AG09319 (cell line): ENCODE measurements around the gene NSD1.
"Not testable (repeated sequence)": the region's sequence is repeated elsewhere in the genome, so short reads cannot be mapped to it uniquely, and the experiment has no call there.

Source experiments
- DNase-seq: peaks from one replicate; pipeline ENCODE4 v3.0.0-alpha.2; 2010; ENCODE audit warnings: low read depth; ENCODE audit errors: extremely low read depth
- TF ChIP-seq, protein P1 (sequence below): IDR thresholded peaks from 2 replicates; pipeline ENCODE4 v1.5.1; 2011; ENCODE audit warnings: low read depth, mild to moderate bottlenecking, inconsistent platforms, low read length, moderate library complexity

The NSD1 gene

DNA sequence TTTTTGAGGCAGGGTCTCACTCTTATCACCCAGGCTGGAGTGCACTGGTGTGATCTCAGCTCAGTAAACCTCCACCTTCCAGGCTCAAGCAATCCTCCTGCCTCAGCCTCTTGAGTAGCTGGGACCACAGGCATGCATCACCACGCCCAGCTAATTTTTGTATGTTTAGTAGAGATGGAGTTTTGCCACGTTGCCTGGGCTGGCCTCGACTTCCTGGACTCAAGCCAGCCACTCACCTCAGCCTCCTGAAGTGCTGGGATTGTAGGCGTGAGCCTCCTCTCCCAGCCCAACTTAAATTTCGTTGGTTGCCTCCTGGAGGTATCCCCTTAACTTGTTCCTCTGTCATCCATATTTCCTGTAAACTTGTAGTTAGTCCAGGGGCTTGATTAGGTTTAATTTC, 122.7 kb downstream of the NSD1 start:
- TF ChIP-seq, protein P1, sequence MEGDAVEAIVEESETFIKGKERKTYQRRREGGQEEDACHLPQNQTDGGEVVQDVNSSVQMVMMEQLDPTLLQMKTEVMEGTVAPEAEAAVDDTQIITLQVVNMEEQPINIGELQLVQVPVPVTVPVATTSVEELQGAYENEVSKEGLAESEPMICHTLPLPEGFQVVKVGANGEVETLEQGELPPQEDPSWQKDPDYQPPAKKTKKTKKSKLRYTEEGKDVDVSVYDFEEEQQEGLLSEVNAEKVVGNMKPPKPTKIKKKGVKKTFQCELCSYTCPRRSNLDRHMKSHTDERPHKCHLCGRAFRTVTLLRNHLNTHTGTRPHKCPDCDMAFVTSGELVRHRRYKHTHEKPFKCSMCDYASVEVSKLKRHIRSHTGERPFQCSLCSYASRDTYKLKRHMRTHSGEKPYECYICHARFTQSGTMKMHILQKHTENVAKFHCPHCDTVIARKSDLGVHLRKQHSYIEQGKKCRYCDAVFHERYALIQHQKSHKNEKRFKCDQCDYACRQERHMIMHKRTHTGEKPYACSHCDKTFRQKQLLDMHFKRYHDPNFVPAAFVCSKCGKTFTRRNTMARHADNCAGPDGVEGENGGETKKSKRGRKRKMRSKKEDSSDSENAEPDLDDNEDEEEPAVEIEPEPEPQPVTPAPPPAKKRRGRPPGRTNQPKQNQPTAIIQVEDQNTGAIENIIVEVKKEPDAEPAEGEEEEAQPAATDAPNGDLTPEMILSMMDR: no peak
- DNase-seq: no peak

DNA sequence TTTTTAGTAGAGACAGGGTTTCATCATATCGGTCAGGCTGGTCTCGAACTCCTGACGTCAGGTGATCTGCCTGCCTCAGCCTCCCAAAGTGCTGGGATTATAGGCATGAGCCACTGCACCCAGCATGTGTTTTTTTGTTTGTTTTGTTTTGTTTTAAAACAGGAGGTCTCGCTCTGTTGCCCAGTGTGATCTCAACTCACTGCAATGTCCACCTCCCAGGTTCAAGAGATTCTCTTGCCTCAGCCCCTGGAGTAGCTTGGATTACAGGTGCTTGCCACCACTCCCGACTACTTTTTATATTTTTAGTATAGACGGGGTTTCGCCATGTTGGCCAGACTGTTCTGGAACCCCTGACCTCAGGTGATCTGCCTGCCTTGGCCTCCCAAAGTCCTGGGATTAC, 125.1 kb downstream of the NSD1 start:
- not testable (repeated sequence) for DNase-seq

DNA sequence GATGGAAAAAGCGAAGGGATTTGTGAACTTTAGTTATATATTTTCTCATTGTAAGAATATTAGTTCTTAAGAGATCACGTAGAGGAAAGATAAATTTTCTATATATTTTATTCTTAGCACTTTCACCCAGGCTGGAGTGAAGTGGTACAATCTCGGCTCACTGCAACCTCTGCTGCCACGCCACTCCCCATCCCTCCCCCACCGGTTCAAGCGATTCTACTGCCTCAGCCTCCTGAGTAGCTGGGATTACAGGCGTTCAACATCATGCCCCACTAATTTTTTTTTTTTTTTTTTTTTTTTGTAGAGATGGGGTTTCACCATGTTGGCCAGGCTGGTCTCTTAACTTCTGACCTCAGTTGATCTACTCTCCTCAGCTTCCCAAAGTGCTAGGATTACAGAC, 127.4 kb downstream of the NSD1 start:
- TF ChIP-seq, protein P1: no peak

DNA sequence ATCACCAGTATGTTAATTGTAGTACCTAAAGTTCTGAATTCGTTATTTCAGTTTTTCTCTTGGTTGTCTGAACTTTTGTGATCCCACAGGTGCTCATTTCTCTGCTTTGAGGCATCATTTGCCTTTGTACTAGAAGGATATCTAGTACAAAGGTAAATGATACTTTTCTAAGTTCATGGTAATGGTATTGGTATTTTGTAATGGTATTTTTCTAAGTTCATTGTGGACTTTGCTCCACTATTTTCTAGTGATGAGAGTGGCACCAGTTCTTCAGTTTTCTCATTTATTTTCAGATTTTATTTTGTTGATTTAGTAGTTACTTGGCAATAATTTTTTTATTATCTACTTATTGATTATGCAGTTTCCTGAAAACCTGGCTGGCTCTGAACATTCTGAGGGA, 127.9 kb downstream of the NSD1 start:
- TF ChIP-seq, protein P1: no peak
- no peak for DNase-seq

More for the DNA sequence above, 127.4 kb downstream of the NSD1 start:
- DNase-seq: no peak

DNA sequence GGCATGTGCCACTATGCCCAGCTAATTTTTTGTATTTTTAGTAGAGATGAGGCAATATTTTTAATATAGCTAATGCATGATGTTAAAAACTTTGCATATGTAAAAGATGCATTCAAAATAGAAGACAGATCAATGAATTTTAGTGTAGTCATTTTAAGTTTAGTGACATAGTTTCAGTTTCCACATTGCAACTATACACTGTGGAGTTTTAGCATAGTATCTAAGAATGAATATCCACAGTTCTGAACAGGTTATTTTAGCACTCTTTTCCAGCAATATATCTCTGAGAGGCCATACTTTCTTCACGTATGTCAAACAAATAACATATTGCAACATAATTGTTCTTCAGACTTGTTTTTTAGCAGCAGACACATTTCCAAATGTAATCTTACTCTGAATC, 130.6 kb downstream of the NSD1 start:
- DNase-seq: no peak
- TF ChIP-seq, protein P1: no peak

DNA sequence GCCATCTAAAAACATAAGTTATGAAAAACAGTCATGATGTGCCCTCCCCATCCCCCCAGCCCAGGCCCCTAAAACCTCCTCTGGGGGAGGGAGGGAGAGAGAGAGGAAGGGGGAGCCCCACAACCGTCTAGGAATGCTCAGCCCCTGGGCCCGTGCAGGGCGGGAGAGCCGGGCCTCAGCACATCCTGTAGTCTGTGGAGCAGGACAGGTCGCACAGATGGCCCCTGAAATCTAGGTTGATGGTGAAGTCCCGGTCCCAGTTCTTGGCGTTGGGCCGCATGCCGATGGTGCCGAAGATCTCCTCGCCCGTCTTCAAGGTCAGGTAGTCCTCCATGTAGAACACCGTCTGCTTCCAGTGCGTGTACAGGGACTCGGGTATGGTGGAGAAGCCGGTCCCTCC, 131.8 kb downstream of the NSD1 start:
- TF ChIP-seq, protein P1: no peak
- DNase-seq: no peak

DNA sequence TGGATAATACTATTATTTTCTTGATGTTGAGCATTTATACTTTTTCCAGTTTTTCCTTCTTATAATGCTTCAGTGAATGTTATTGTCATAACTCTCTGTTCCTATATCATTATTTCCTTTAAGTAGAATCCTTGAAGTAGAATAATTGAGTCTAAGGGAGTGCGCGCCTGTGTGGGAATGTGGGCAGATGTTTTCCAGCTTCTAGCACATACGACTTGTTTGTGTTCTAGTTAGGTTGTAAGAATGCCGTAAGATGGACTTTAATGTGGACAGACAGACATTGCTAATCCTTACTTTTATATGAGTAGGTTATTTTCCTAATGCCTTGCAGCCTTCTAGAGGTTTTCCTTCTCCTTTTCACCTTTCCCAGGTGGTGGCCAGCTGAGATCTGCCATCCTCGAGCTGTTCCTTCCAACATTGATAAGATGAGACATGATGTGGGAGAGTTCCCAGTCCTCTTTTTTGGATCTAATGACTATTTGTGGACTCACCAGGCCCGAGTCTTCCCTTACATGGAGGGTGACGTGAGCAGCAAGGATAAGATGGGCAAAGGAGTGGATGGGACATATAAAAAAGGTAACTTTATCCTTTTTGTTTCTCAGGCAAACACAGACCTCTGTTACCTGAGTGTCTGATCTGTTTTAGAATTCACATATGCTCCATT, 135.8 kb downstream of the NSD1 start:
- TF ChIP-seq, protein P1: no peak
- DNase-seq: no peak

DNA sequence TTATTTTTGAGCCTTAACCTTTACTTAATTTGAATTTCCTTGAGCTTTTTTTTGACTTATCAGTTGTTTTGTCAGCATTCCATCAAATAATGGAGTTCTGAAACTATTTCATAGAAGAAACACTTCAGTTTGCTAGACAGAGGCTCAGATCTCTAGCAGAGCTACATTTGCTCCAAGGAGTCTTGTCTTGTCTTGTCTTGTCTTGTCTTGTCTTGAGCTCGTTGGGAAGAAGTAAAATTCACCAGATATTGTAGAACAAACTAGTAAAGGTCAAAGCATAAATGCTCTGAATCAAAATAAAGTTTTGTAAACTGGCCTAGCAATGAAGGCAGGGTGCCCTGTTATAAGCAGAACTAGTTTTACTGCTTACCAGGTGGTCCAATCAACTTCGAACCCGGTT, 136.4 kb downstream of the NSD1 start:
- DNase-seq: no peak
- TF ChIP-seq, protein P1: no peak
